A549 (cell line): ENCODE measurements around the gene SETBP1. TPM values are rescaled to one million over a fixed set of nuclear protein-coding genes. Genes with fewer than 3 reads are reported as not detected.

ENCODE experiments used
- ATAC-seq, 2 experiments: fragments of 200-7000 bp in 1 of 2; fragments of >200 bp in 1 of 2; cut with Nextera tagmentation in 1 of 2; cut with Tn5 transposase in 1 of 2; 3 replicates each; pipeline versions ENCODE4 v1.8.0 to v1.9.1; 2018 to 2020; ENCODE audit warnings: mild to moderate bottlenecking in 1 of 2, moderate library complexity in 1 of 2
- CTCF ChIA-PET: fragments of 300-600 bp; sonication (Branson Sonifier 250); formaldehyde crosslinking; extraction: SDS; loops from one replicate; lab custom pipeline; 2021; ENCODE audit warnings: antibody characterized with exemption, inconsistent platforms; lab: Yijun Ruan, JAX
- POLR2A ChIA-PET: fragments of 350-600 bp; formaldehyde crosslinking; extraction: SDS; loops from one replicate; lab custom pipeline; 2021; ENCODE audit warnings: antibody characterized with exemption, inconsistent platforms; lab: Yijun Ruan, JAX
- DNase-seq, 2 experiments: peaks; one replicate each; pipeline versions ENCODE4 v3.0.0 to v3.0.0-alpha.2; 2011 to 2016; ENCODE audit warnings: low read depth in 1 of 2, low spot score in 1 of 2
- FAIRE-seq: peaks from 2 replicates; lab custom pipeline; 2011; peaks lifted over from hg19 to GRCh38; lab: Jason Lieb, UNC
- H3K27ac ChIP-seq, 2 experiments: fragments of >200 bp; sonication (Bioruptor Twin); formaldehyde crosslinking; 3 replicates each; pipeline ENCODE4 v1.5.1; 2016 to 2017
- H3K4me1 ChIP-seq: fragments of >200 bp; sonication (Bioruptor Twin); formaldehyde crosslinking; 3 replicates; pipeline ENCODE4 v1.6.1; 2016
- H3K4me2 ChIP-seq: fragments of >200 bp; sonication (Bioruptor Twin); formaldehyde crosslinking; 3 replicates; pipeline ENCODE4 v1.6.1; 2016
- H3K4me3 ChIP-seq: fragments of >200 bp; sonication (Bioruptor Twin); formaldehyde crosslinking; 3 replicates; pipeline ENCODE4 v1.5.1; 2016
- H3K9me3 ChIP-seq: fragments of >200 bp; sonication (Bioruptor Twin); formaldehyde crosslinking; 3 replicates; pipeline ENCODE4 v1.6.1; 2016
- ATOH8 ChIP-seq: fragments of 250-450 bp; sonication (Bioruptor Pico); IDR thresholded peaks from 2 replicates; pipeline ENCODE4 v1.5.0; 2020; ENCODE audit warnings: low read depth, mild to moderate bottlenecking, moderate library complexity
- BCL3 ChIP-seq: fragments of >200 bp; sonication (Bioruptor Twin); formaldehyde crosslinking; IDR thresholded peaks from 3 replicates; pipeline ENCODE4 v1.6.1; 2016
- CBX2 ChIP-seq: fragments of 200-600 bp; sonication (generic); IDR thresholded peaks from 2 replicates; pipeline ENCODE4 v1.6.1; 2016; ENCODE audit warnings: low read depth, mild to moderate bottlenecking, borderline replicate concordance
- CTCF ChIP-seq: fragments of >200 bp; sonication (Bioruptor Twin); formaldehyde crosslinking; IDR thresholded peaks from 3 replicates; pipeline ENCODE4 v1.5.1; 2016
- E2F6 ChIP-seq: IDR thresholded peaks from 2 replicates; pipeline ENCODE4 v1.6.1; 2012; ENCODE audit warnings: low read depth, borderline replicate concordance
- ELK1 ChIP-seq: fragments of 150-350 bp; IDR thresholded peaks from 2 replicates; pipeline ENCODE4 v1.6.1; 2014; ENCODE audit warnings: low read depth, mild to moderate bottlenecking, low read length
- FOSL2 ChIP-seq, 2 experiments: fragments of 450-650 bp in 1 of 2; fragments of >200 bp in 1 of 2; sonication (Bioruptor Twin) in 1 of 2; formaldehyde crosslinking; IDR thresholded peaks; 2 replicates each; pipeline versions ENCODE4 v1.5.0 to v1.6.1; 2016 to 2020; ENCODE audit warnings: mild to moderate bottlenecking in 1 of 2, moderate library complexity in 1 of 2
- FOXS1 ChIP-seq: fragments of 250-450 bp; sonication (Bioruptor Pico); IDR thresholded peaks from 2 replicates; pipeline ENCODE4 v1.5.0; 2020; ENCODE audit warnings: mild to moderate bottlenecking, moderate library complexity
- HDAC2 ChIP-seq: fragments of 200-600 bp; sonication (generic); IDR thresholded peaks from 2 replicates; pipeline ENCODE4 v1.6.1; 2016
- HES2 ChIP-seq: fragments of >200 bp; sonication (Bioruptor Twin); formaldehyde crosslinking; IDR thresholded peaks from 2 replicates; pipeline ENCODE4 v1.6.1; 2016
- HOXB5 ChIP-seq: fragments of 250-450 bp; sonication (Bioruptor Pico); IDR thresholded peaks from 2 replicates; pipeline ENCODE4 v1.5.0; 2020; ENCODE audit warnings: mild to moderate bottlenecking, moderate library complexity
- MAX ChIP-seq: IDR thresholded peaks from 2 replicates; pipeline ENCODE4 v1.6.1; 2012
- MYC ChIP-seq: IDR thresholded peaks from 2 replicates; pipeline ENCODE4 v1.6.1; 2012; ENCODE audit warnings: mild to moderate bottlenecking, inconsistent platforms, low read length, improper control_type of control experiment, borderline replicate concordance
- NFE2L2 ChIP-seq: fragments of 150-350 bp; conservative IDR thresholded peaks from 2 replicates; pipeline ENCODE4 v1.6.1; 2014; ENCODE audit warnings: low read length
- NPAS2 ChIP-seq: fragments of 250-450 bp; sonication (Bioruptor Pico); IDR thresholded peaks from 2 replicates; pipeline ENCODE4 v1.8.0; 2022; ENCODE audit warnings: mild to moderate bottlenecking, moderate library complexity, borderline replicate concordance
- RAD21 ChIP-seq, 2 experiments: fragments of >200 bp in 1 of 2; sonication (Bioruptor Twin) in 1 of 2; formaldehyde crosslinking in 1 of 2; IDR thresholded peaks in 1 of 2; conservative IDR thresholded peaks in 1 of 2; 2 replicates in 1 of 2; 3 replicates in 1 of 2; pipeline ENCODE4 v1.6.1; 2012 to 2018; ENCODE audit warnings: inconsistent platforms in 1 of 2
- REST ChIP-seq: fragments of 200-600 bp; sonication (generic); IDR thresholded peaks from 2 replicates; pipeline ENCODE4 v1.6.1; 2016; ENCODE audit warnings: antibody characterized with exemption, mild to moderate bottlenecking, moderate library complexity
- RFX5 ChIP-seq: fragments of 450-650 bp; IDR thresholded peaks from 2 replicates; pipeline ENCODE4 v1.7.1; 2014; ENCODE audit warnings: antibody characterized with exemption, mild to moderate bottlenecking, moderate library complexity
- RNF2 ChIP-seq: fragments of 200-600 bp; sonication (generic); IDR thresholded peaks from 2 replicates; pipeline ENCODE4 v1.6.1; 2016; ENCODE audit warnings: low read depth, mild to moderate bottlenecking, antibody characterized with exemption, moderate library complexity, borderline replicate concordance
- ZC3H11A ChIP-seq: fragments of 450-650 bp; IDR thresholded peaks from 2 replicates; pipeline ENCODE4 v1.6.1; 2014; ENCODE audit warnings: antibody characterized with exemption, mild to moderate bottlenecking
- ZFP36 ChIP-seq: fragments of 450-650 bp; IDR thresholded peaks from 2 replicates; pipeline ENCODE4 v1.6.1; 2014; ENCODE audit warnings: borderline replicate concordance; ENCODE audit not compliant: partially characterized antibody
- ZSCAN20 ChIP-seq: fragments of 250-450 bp; sonication (Bioruptor Pico); IDR thresholded peaks from 2 replicates; pipeline ENCODE4 v1.8.0; 2022; ENCODE audit warnings: mild to moderate bottlenecking, moderate library complexity
- WGBS: methylation state at CpG from one replicate; pipeline ENCODE4 v1.1.6; 2017; ENCODE audit errors: missing lambda C conversion rate; 5-methylcytosine and 5-hydroxymethylcytosine counted together
- polyA plus RNA-seq, 4 experiments: library from polyadenylated mRNA; depleted of rRNA in 3 of 4; stranded (reverse); fragments of >200 nt; fragmentation: RNase III in 1 of 4; extraction: RNeasy Plus Mini Kit Qiagen cat#74134 plus additional on column Dnase treatment in 1 of 4; gene quantifications; 2 replicates in 3 of 4; 3 replicates in 1 of 4; pipeline ENCODE4 v1.2.3, GENCODE V29; 2011 to 2017

Gene SETBP1
- polyA plus RNA-seq, 2 of the 4 experiments (the other 2 are of a cell fraction): 0.50 to 1.9 TPM

GRCh38 chr18:44792456-44793061, 111.9 kb downstream of the SETBP1 start:
- no peak for FAIRE-seq
- ChIA-PET CTCF (no interaction called here), POLR2A (no interaction called here)
- Histone ChIP-seq H3K4me3 (no peak overlapping the region), H3K4me2 (no peak overlapping the region), H3K4me1 (no peaks in the 10 kb centered on the region), H3K9me3 (no peaks in the 10 kb centered on the region), H3K27ac (no peak overlapping the region)
- TF ChIP-seq REST (no peak), RFX5 (no peak), RNF2 (no peak), HES2 (no peak), ZC3H11A (no peak), MAX (no peak), NPAS2 (CRISPR knock-in tag) (no peak), RAD21 (conservative IDR thresholded peaks at IDR 0.05 in 1 of 2, IDR thresholded peaks at IDR 0.05 in 1 of 2) (no peak), NFE2L2 (no peak), MYC (no peak), FOXS1 (CRISPR knock-in tag) (no peak), ELK1 (no peak), CBX2 (no peak), E2F6 (no peak)
- no peak for DNase-seq
- 69% methylated on average over 8 of the region's 8 CpGs for WGBS
- ATAC-seq: no peak

- Histone ChIP-seq H3K9me3 (no peaks in the 10 kb centered on the region), H3K4me3 (no peak overlapping the region), H3K27ac (no peak overlapping the region), H3K4me2 (no peak overlapping the region), H3K4me1 (no peaks in the 10 kb centered on the region)
- FAIRE-seq (no peak), DNase-seq (no peak), ATAC-seq (no peak)
- WGBS: 100% methylated on average over 1 of the region's 2 CpGs
- no peak for TF ChIP-seq ZFP36
- no peak for TF ChIP-seq CTCF
- no peak for TF ChIP-seq FOSL2 (IDR thresholded peaks at IDR 0.05)
- TF ChIP-seq FOSL2 (CRISPR knock-in tag; IDR thresholded peaks at IDR 0.05): no peak
- no peak for TF ChIP-seq BCL3
- TF ChIP-seq ZSCAN20: no peak
- TF ChIP-seq HOXB5: no peak
- TF ChIP-seq ATOH8 (CRISPR knock-in tag): no peak
- TF ChIP-seq HDAC2: no peak
- ChIA-PET CTCF (no interaction called here), POLR2A (no interaction called here)
Observed at GRCh38 chr18:44793194-44793593, 112.5 kb downstream of the SETBP1 start.
